Measurements from ENCODE around the gene C1GALT1C1.
"Not testable (repeated sequence)": the region's sequence is repeated elsewhere in the genome, so short reads cannot be mapped to it uniquely, and the experiment has no call there.

C1GALT1C1 gene

DNA sequence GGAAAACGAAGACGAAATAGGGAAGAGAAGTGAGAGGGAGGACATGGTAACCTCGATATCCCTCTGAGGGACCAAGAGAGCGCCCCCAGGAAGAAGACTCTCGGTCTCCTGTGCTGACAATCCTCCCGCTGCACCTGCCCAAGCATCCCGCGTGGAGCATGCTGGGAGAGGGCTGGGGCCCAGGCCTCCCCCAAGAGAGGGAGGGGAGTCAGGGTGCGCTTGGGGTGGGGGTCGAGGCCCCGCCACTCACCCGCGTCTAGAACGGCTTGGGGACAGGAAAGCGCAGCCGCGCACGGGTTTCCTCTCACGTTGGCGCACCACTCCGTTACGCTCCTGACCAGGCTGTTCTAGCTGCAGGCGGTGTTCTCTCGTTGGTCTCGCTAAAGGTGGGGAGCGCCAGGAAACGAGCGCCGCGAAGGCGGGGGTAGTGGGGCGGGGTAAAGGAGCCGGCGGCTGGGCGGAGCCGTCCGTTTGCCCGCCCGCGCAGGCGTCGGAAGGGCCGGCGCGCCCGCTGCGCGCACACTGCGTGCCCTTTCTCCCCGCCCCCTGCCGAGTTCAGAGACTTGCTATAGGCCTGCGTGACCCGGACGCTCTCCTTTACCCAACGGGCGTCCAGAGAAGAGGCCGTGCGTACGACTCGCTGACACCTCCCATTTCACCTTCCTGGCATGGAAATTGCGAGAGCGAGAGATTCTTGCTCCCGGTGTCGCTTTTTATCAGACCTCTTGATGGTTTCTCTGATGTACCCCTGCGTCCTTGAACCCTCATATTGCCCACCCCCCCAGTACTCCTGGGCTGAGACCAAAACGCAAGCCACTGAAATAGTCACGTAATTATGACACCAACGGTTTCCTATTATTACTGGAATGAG lies at the start of gene C1GALT1C1:
C1GALT1C1 (minus strand) TSS at position 388 of the 871 bp plus-strand sequence. CDS start 2,888 bp downstream, outside the sequence.
- DNase-seq (ENCODE audit: low read depth): peak; percentile 94
- TF ChIP-seq, protein P1, sequence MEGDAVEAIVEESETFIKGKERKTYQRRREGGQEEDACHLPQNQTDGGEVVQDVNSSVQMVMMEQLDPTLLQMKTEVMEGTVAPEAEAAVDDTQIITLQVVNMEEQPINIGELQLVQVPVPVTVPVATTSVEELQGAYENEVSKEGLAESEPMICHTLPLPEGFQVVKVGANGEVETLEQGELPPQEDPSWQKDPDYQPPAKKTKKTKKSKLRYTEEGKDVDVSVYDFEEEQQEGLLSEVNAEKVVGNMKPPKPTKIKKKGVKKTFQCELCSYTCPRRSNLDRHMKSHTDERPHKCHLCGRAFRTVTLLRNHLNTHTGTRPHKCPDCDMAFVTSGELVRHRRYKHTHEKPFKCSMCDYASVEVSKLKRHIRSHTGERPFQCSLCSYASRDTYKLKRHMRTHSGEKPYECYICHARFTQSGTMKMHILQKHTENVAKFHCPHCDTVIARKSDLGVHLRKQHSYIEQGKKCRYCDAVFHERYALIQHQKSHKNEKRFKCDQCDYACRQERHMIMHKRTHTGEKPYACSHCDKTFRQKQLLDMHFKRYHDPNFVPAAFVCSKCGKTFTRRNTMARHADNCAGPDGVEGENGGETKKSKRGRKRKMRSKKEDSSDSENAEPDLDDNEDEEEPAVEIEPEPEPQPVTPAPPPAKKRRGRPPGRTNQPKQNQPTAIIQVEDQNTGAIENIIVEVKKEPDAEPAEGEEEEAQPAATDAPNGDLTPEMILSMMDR (IDR thresholded peaks at IDR 0.05; ENCODE audit: low read length, missing control alignments): no peak
- peak within 1 kb of the TSS; percentile 75 for H3K4me3 ChIP-seq (replicated peaks; ENCODE audit: low read depth, low read length)

DNA sequence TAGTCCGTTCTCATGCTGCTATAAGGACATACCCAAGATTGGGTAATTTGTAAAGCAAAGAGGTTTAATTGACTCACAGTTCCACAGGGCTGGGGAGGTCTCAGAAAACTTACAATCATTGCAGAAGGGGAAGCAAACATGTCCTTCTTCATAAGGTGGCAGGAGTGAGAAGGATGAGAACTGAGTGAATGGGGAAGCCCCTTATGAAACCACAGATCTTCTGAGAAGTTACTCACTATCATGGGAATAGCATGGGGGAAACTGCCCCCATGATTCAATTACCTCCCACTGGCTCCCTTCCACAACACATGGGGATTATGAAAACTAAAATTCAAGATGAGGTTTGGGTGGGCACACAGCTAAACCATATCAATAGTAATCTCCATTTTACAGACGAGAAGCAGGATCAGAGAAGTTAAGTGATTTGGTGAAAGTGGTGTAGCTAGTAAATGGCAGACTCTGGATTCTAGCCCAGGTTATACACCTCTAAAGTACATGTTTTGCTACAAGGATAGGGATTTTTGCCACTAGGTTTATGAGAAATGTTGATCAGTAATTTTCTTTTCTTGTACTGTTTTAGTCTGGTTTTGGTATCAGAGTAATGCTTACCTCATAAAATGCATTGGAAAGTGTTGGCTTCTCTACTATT lies 47.3 kb upstream of the C1GALT1C1 start:
- no peak for DNase-seq (ENCODE audit: low read depth)
- no peak overlapping the region for H3K4me3 ChIP-seq (replicated peaks; ENCODE audit: low read depth, low read length)
- TF ChIP-seq, protein P1 (IDR thresholded peaks at IDR 0.05; ENCODE audit: low read length, missing control alignments): no peak

DNA sequence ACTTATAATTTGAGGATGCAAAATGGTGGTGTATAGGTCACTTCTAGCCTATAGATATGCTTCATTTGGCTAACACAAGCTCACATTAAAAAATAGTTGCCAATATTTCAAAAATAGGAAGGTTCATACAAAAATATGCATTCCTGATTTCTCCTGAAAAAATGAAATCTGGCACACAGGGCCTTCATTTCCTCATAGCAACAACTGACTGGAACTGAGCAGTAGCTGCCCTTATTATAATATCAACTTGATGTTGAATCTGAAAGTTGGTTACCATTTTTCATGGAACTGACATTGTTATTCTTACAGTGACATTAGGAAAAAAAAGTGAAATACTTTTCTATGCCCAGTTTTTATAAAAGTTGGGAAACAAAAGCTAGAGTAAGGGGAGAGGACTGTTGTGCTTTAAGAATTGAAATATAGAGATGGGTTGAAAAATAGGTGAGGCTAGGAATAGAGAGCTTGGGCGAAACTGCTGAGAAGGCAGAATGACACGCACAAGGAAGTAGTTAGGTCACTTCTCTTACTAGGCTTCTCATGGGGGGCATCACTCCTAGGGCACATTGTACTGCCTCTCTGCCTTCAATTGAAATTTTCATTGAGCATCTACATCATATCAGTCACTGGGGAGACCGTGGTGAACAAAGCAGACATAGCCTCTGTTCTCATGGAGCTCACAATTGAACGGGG lies 43.1 kb upstream of the C1GALT1C1 start:
- H3K4me3 ChIP-seq (replicated peaks; ENCODE audit: low read depth, low read length): no peak overlapping the region
- DNase-seq (ENCODE audit: low read depth): peak; percentile 41

DNA sequence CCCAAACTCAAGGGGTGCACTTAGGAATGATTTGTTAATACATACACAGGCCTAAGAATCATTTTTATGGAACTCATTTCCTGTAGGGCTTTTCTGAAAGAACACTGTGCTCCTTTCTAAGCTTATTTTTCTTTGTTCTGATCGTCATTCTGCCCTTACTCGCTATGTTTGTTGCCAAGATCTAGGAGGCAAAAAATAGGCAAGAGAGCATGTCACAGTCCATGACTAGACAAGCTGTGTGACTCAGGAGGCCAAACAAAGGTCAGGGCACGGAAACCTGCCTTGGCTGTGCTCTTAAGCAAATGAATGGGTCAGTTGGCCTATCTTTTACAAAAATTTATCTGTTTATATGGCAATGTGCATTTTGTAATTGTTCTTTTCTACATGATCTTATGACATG lies 42.5 kb upstream of the C1GALT1C1 start:
- TF ChIP-seq, protein P1 (IDR thresholded peaks at IDR 0.05; ENCODE audit: low read length, missing control alignments): no peak
- no peak overlapping the region for H3K4me3 ChIP-seq (replicated peaks; ENCODE audit: low read depth, low read length)
- peak; percentile 94 for DNase-seq (ENCODE audit: low read depth)

More for the DNA sequence above, 43.1 kb upstream of the C1GALT1C1 start:
- TF ChIP-seq, protein P1 (IDR thresholded peaks at IDR 0.05; ENCODE audit: low read length, missing control alignments): no peak

DNA sequence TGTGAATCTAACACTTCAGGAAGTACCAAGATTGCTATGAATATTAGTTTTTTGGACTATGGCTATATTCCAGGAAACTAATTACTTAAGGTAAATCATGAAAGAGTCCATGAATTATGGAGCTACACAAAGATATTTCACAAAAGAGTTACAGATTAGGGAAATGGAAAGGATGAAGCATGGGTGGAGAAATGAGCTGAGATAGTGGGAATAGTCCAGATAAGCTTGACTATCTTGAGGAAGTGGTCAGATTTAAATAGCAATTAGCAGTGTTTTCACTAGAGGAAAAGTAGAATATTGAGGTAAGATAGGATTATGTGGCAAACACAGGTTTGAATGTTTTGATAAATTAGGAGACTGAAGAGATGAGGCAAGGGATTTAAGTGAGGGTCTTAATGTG lies 42.1 kb upstream of the C1GALT1C1 start:
- DNase-seq (ENCODE audit: low read depth): peak; percentile 41
- TF ChIP-seq, protein P1 (IDR thresholded peaks at IDR 0.05; ENCODE audit: low read length, missing control alignments): no peak
- H3K4me3 ChIP-seq (replicated peaks; ENCODE audit: low read depth, low read length): no peak overlapping the region

DNA sequence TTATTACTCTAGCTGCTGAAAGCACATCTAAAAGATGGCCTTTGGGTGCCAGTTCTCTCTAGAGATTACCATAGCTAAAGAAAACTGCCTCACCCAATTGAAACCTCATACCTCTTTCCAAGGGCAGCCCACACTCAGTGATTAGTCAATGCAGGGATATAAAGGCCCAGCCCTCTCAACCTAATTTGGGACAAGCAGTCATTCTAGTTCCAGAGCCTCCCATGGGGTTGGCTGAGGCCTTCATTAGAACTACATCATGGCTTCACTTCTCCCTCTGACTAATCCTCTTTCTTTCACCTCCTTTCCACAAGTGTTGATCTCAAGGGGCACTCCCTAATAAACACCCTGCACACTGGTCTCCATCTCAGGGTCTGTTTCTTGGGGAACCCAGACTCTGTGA lies 38.5 kb upstream of the C1GALT1C1 start:
- TF ChIP-seq, protein P1 (IDR thresholded peaks at IDR 0.05; ENCODE audit: low read length, missing control alignments): no peak
- no peak for DNase-seq (ENCODE audit: low read depth)
- H3K4me3 ChIP-seq (replicated peaks; ENCODE audit: low read depth, low read length): no peak overlapping the region

DNA sequence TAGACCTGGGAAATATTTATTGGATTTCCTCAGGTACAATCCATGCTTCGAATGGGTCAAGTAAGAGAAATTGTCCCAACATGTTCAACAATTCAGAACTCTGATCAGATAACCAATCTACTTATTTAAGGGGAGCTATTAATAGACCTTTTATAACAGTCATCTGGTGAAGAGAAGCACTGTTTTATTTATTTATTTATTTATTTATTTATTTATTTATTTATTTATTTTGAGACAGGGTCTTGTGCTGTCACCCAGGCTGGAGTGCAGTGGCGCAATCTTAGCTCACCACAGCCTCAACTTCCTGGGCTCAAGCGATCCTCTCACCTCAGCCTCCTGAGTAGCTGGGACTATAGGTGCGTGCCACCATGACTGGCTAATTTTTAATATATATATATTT lies 34.7 kb upstream of the C1GALT1C1 start:
- H3K4me3 ChIP-seq (replicated peaks; ENCODE audit: low read depth, low read length); DNase-seq (ENCODE audit: low read depth): not testable (repeated sequence)

Measured in fibroblast of pulmonary artery (primary cell).